Measurements from ENCODE around the gene KCNH1. TPM values are rescaled to one million over a fixed set of nuclear protein-coding genes. Genes with fewer than 3 reads are reported as not detected.
A peak's percentile ranks its signal among the peaks of the same experiment; 100 is the strongest.

Gene KCNH1
- total and polyA plus RNA-seq, 2 experiments from 2014 or later, result 0.28 TPM; not detected in 1

GRCh38 chr1:210641582-210641981, 492.4 kb downstream of the KCNH1 start:
- Histone ChIP-seq H3K36me3 (ENCODE audit: insufficient read depth) (no peaks in the 10 kb centered on the region), H2AFZ (no peak overlapping the region), H3K9me2 (ENCODE audit: insufficient read depth) (no peaks in the 10 kb centered on the region), H3F3A (replicated peaks; ENCODE audit: low read depth) (no peaks in the 10 kb centered on the region), H3K27ac (ENCODE audit: low read depth) (no peak overlapping the region), H3K27me3 (ENCODE audit: insufficient read depth) (no peaks in the 10 kb centered on the region), H3K79me2 (replicated peaks; ENCODE audit: insufficient read depth) (no peaks in the 10 kb centered on the region), H4K20me1 (replicated peaks; ENCODE audit: insufficient read depth) (no peaks in the 10 kb centered on the region), H3K4me2 (no peak overlapping the region), H3K4me3 (no peak overlapping the region), H3K4me1 (ENCODE audit: insufficient read depth) (no peaks in the 10 kb centered on the region)
- no peak for ATAC-seq
- Mint-ChIP-seq H3K4me1 (peaks cover 5% of the 10 kb centered on the region; the same call in 1 of the 3 replicates), H3K4me3 (no peak overlapping the region), H3K9me3 (no peaks in the 10 kb centered on the region), H3K27ac (peak overlapping the region; percentile 43; the same call in 1 of the 2 replicates), H3K27me3 (ENCODE audit: insufficient read depth, low read depth, poor library complexity) (no peaks in the 10 kb centered on the region), H3K36me3 (ENCODE audit: low read depth) (no peaks in the 10 kb centered on the region)
- DNase-seq (ENCODE audit: low spot score), result no peak
- TF ChIP-seq JUNB (IDR thresholded peaks at IDR 0.05; ENCODE audit: unreplicated experiment), result no peak
- TF ChIP-seq ZNF114 (CRISPR knock-in tag; IDR thresholded peaks at IDR 0.05), result no peak
- TF ChIP-seq EZH2phosphoT487 (IDR thresholded peaks at IDR 0.05; ENCODE audit: unreplicated experiment), result no peak
- no peak for TF ChIP-seq STAT1 (IDR thresholded peaks at IDR 0.05; ENCODE audit: unreplicated experiment)

- H3K9me2 ChIP-seq (ENCODE audit: insufficient read depth), result no peaks in the 10 kb centered on the region
- H3K27ac ChIP-seq (ENCODE audit: low read depth), result no peak overlapping the region
- H2AFZ ChIP-seq, result no peak overlapping the region
- Mint-ChIP-seq H3K4me3 (no peak overlapping the region), H3K36me3 (ENCODE audit: low read depth) (no peaks in the 10 kb centered on the region), H3K27ac (no peak overlapping the region), H3K9me3 (no peaks in the 10 kb centered on the region), H3K27me3 (ENCODE audit: insufficient read depth, low read depth, poor library complexity) (peaks cover under 1% of the 10 kb centered on the region), H3K4me1 (peaks cover 3% of the 10 kb centered on the region; the same call in 1 of the 3 replicates)
- H3K4me2 ChIP-seq, result no peak overlapping the region
- H3K27me3 ChIP-seq (ENCODE audit: insufficient read depth), result no peaks in the 10 kb centered on the region
- H3F3A ChIP-seq (replicated peaks; ENCODE audit: low read depth), result no peaks in the 10 kb centered on the region
- DNase-seq (ENCODE audit: low spot score), result no peak
- no peaks in the 10 kb centered on the region for H3K79me2 ChIP-seq (replicated peaks; ENCODE audit: insufficient read depth)
- ATAC-seq, result no peak
- H3K4me1 ChIP-seq (ENCODE audit: insufficient read depth), result no peaks in the 10 kb centered on the region
- no peak overlapping the region for H3K4me3 ChIP-seq
- no peaks in the 10 kb centered on the region for H3K36me3 ChIP-seq (ENCODE audit: insufficient read depth)
- no peaks in the 10 kb centered on the region for H4K20me1 ChIP-seq (replicated peaks; ENCODE audit: insufficient read depth)
- TF ChIP-seq EZH2phosphoT487 (IDR thresholded peaks at IDR 0.05; ENCODE audit: unreplicated experiment), result no peak
- no peak for TF ChIP-seq CREB1 (CRISPR knock-in tag; IDR thresholded peaks at IDR 0.05; ENCODE audit: low read depth)
- no peak for TF ChIP-seq STAT1 (IDR thresholded peaks at IDR 0.05; ENCODE audit: unreplicated experiment)
- TF ChIP-seq REST (IDR thresholded peaks at IDR 0.05; ENCODE audit: unreplicated experiment), result no peak
- no peak for TF ChIP-seq NANOG (IDR thresholded peaks at IDR 0.05; ENCODE audit: borderline replicate concordance)
- TF ChIP-seq ETS1 (IDR thresholded peaks at IDR 0.05), result no peak
- TF ChIP-seq CTCF (conservative IDR thresholded peaks at IDR 0.05; ENCODE audit: low read depth in 2 of 2), result no peak
- no peak for TF ChIP-seq EZH2 (IDR thresholded peaks at IDR 0.05; ENCODE audit: low read depth, unreplicated experiment)
- TF ChIP-seq JUNB (IDR thresholded peaks at IDR 0.05; ENCODE audit: unreplicated experiment), result no peak
- TF ChIP-seq ZNF114 (CRISPR knock-in tag; IDR thresholded peaks at IDR 0.05), result no peak
Observed at GRCh38 chr1:210635108-210635507, 498.8 kb downstream of the KCNH1 start.

Measured in GM23338 (cell line).